K562 (cell line): ENCODE measurements around the gene SEC22C. TPM values are rescaled to one million over a fixed set of nuclear protein-coding genes. Genes with fewer than 3 reads are reported as not detected.
A peak's percentile ranks its signal among the peaks of the same experiment; 100 is the strongest.

Source experiments
- ADNP ChIP-seq: fragments of 200-800 bp; sonication (Bioruptor generic); IDR thresholded peaks from 2 replicates; pipeline ENCODE4 v1.6.1; 2016; ENCODE audit warnings: missing genetic modification characterization, missing compliant biosample characterization
- CC2D1A ChIP-seq: fragments of 450-650 bp; IDR thresholded peaks from 2 replicates; pipeline ENCODE4 v1.6.1; 2017; ENCODE audit warnings: mild to moderate bottlenecking
- CCAR2 ChIP-seq: fragments of 200-400 bp; formaldehyde crosslinking; IDR thresholded peaks from 2 replicates; pipeline ENCODE4 v1.6.1; 2017; ENCODE audit warnings: mild to moderate bottlenecking, low read depth, low read length
- DACH1 ChIP-seq: fragments of 450-650 bp; IDR thresholded peaks from 2 replicates; pipeline ENCODE4 v1.6.1; 2018; ENCODE audit not compliant: partially characterized antibody
- EP400 ChIP-seq: fragments of 450-650 bp; IDR thresholded peaks from 2 replicates; pipeline ENCODE4 v1.6.1; 2017; ENCODE audit warnings: antibody characterized with exemption, mild to moderate bottlenecking, moderate library complexity
- ETV6 ChIP-seq, 3 experiments: fragments of 150-350 bp in 1 of 3; sonication (generic) in 1 of 3; formaldehyde crosslinking in 1 of 3; IDR thresholded peaks; 2 replicates each; pipeline versions ENCODE4 v1.6.1 to v1.8.0; 2014 to 2022; ENCODE audit warnings: borderline replicate concordance in 2 of 3, low read depth in 2 of 3, antibody characterized with exemption in 1 of 3, low read length in 1 of 3, mild to moderate bottlenecking in 1 of 3, missing genetic modification reagents in 1 of 3
- FOXJ2 ChIP-seq: fragments of 200-800 bp; sonication (Bioruptor generic); IDR thresholded peaks from 2 replicates; pipeline ENCODE4 v1.6.1; 2016; ENCODE audit warnings: missing genetic modification characterization, missing compliant biosample characterization
- HEY1 ChIP-seq: fragments of 250-450 bp; sonication (Bioruptor Pico); IDR thresholded peaks from 2 replicates; pipeline ENCODE4 v1.5.0; 2020; ENCODE audit warnings: mild to moderate bottlenecking, moderate library complexity, borderline replicate concordance
- HLTF ChIP-seq: fragments of 450-650 bp; IDR thresholded peaks from 2 replicates; pipeline ENCODE4 v1.6.1; 2016
- KDM1A ChIP-seq, 2 experiments: fragments of 450-650 bp; IDR thresholded peaks; 2 replicates each; pipeline ENCODE4 v1.6.1; 2016; ENCODE audit warnings: mild to moderate bottlenecking in 2 of 2
- MAFG ChIP-seq: fragments of 450-650 bp; conservative IDR thresholded peaks from 2 replicates; pipeline ENCODE4 v1.6.1; 2016; ENCODE audit warnings: missing genetic modification characterization, missing compliant biosample characterization
- MLX ChIP-seq, 2 experiments: fragments of 450-650 bp in 1 of 2; sonication (generic) in 1 of 2; formaldehyde crosslinking; conservative IDR thresholded peaks; 2 replicates each; pipeline versions ENCODE4 v1.4.0 to v1.8.1; 2020 to 2022; ENCODE audit warnings: mild to moderate bottlenecking in 1 of 2, missing genetic modification reagents in 1 of 2
- MYC ChIP-seq, 2 experiments: fragments of 250-450 bp in 1 of 2; sonication (Bioruptor Pico) in 1 of 2; IDR thresholded peaks; 2 replicates each; pipeline versions ENCODE4 v1.5.1 to v1.6.1; 2012 to 2021; ENCODE audit warnings: low read depth in 2 of 2, borderline replicate concordance in 1 of 2, improper control_type of control experiment in 1 of 2, low read length in 1 of 2, mild to moderate bottlenecking in 1 of 2, moderate library complexity in 1 of 2
- NRF1 ChIP-seq, 2 experiments: fragments of 450-650 bp; IDR thresholded peaks in 1 of 2; conservative IDR thresholded peaks in 1 of 2; 2 replicates each; pipeline ENCODE4 v1.6.1; 2014; ENCODE audit warnings: mild to moderate bottlenecking in 2 of 2
- PHF20 ChIP-seq: fragments of 450-650 bp; IDR thresholded peaks from 2 replicates; pipeline ENCODE4 v1.6.1; 2018; ENCODE audit not compliant: partially characterized antibody
- RBM25 ChIP-seq: fragments of 200-400 bp; formaldehyde crosslinking; IDR thresholded peaks from 2 replicates; pipeline ENCODE4 v1.6.1; 2018; ENCODE audit warnings: low read length, low read depth, moderate library complexity; ENCODE audit not compliant: severe bottlenecking
- SP1 ChIP-seq: sonication (generic); formaldehyde crosslinking; IDR thresholded peaks from 2 replicates; pipeline ENCODE4 v1.8.1; 2022; ENCODE audit warnings: mild to moderate bottlenecking, missing genetic modification reagents
- TCF15 ChIP-seq: fragments of 250-450 bp; sonication (Bioruptor Pico); IDR thresholded peaks from 2 replicates; pipeline ENCODE4 v1.8.0; 2022; ENCODE audit warnings: moderate library complexity, mild to moderate bottlenecking, inconsistent platforms
- ZC3H11A ChIP-seq: IDR thresholded peaks from 2 replicates; pipeline ENCODE4 v1.6.1; 2012; ENCODE audit warnings: low read depth, low read length, improper control_type of control experiment
- ZEB2 ChIP-seq: fragments of 450-650 bp; IDR thresholded peaks from 2 replicates; pipeline ENCODE4 v1.6.1; 2016
- ZFP30 ChIP-seq: fragments of 250-450 bp; sonication (Bioruptor Pico); IDR thresholded peaks from 2 replicates; pipeline ENCODE4 v1.8.0; 2022; ENCODE audit warnings: moderate library complexity, mild to moderate bottlenecking, inconsistent platforms, borderline replicate concordance
- ZNF316 ChIP-seq: fragments of 450-650 bp; IDR thresholded peaks from 2 replicates; pipeline ENCODE4 v1.6.1; 2016
- polyA plus RNA-seq, 8 experiments: library from polyadenylated mRNA; depleted of rRNA in 4 of 8; stranded (reverse) in 5 of 8; unstranded in 3 of 8; fragments of >200 nt; fragmentation: Nextera tagmentation in 2 of 8; fragmentation: Illumina TruSeq in 1 of 8; extraction: Ambion mirVana in 2 of 8; extraction: Trizol in 1 of 8; gene quantifications; 2 replicates each; pipeline versions ENCODE4 v1.2.1 to v1.2.3, GENCODE V29; 2011 to 2014; ENCODE audit warnings: inconsistent platforms in 1 of 8, missing spikeins in 1 of 8
- total RNA-seq, 7 experiments: library from RNA; depleted of rRNA in 6 of 7; stranded (reverse); fragments of >200 nt in 6 of 7; fragmentation: Illumina TruSeq in 2 of 7; extraction: Trizol in 2 of 7; gene quantifications; 2 replicates each; pipeline versions ENCODE4 v1.2.1 to v1.2.3, GENCODE V29; 2011 to 2021; ENCODE audit warnings: low replicate concordance in 1 of 7
- TF ChIP-seq, protein P1 (sequence below): fragments of 250-450 bp; sonication (Bioruptor Pico); IDR thresholded peaks from 2 replicates; pipeline ENCODE4 v1.4.0; 2020; ENCODE audit warnings: borderline replicate concordance

Gene SEC22C
- total and polyA plus RNA-seq, 9 of the 15 experiments (the other 6 are each of a cell fraction or from before 2014, with no cell fraction given), result 35.6 to 68.4 (median 50.7) TPM

- TF ChIP-seq MLX (CRISPR knock-in tag; conservative IDR thresholded peaks at IDR 0.05) (no peak), PHF20 (no peak), ETV6 (IDR thresholded peaks at IDR 0.05; ENCODE audit: borderline replicate concordance in 1 of 2, low read depth in 2 of 2, low read length in 1 of 2) (no peak), ETV6 (CRISPR knock-in tag; IDR thresholded peaks at IDR 0.05; ENCODE audit: borderline replicate concordance) (no peak), HEY1 (no peak), CC2D1A (no peak), ZC3H11A (no peak), FOXJ2 (tag) (no peak), ZNF316 (no peak), MAFG (no peak), KDM1A (IDR thresholded peaks at IDR 0.05) (no peak), ADNP (no peak), SP1 (CRISPR knock-in tag) (0 out of 2 replicates have a peak, but pooled peaks have one; percentile 50), TCF15 (CRISPR knock-in tag) (no peak), MYC (IDR thresholded peaks at IDR 0.05; ENCODE audit: low read depth, low read length) (no peak), MYC (CRISPR knock-in tag; IDR thresholded peaks at IDR 0.05; ENCODE audit: borderline replicate concordance, low read depth) (no peak), ZFP30 (CRISPR knock-in tag) (no peak), ZEB2 (no peak), NRF1 (conservative IDR thresholded peaks at IDR 0.05 in 1 of 2, IDR thresholded peaks at IDR 0.05 in 1 of 2) (peak; percentile 70), EP400 (no peak), CCAR2 (no peak), RBM25 (peak; percentile 98), DACH1 (no peak), HLTF (no peak)
- TF ChIP-seq, protein P1, sequence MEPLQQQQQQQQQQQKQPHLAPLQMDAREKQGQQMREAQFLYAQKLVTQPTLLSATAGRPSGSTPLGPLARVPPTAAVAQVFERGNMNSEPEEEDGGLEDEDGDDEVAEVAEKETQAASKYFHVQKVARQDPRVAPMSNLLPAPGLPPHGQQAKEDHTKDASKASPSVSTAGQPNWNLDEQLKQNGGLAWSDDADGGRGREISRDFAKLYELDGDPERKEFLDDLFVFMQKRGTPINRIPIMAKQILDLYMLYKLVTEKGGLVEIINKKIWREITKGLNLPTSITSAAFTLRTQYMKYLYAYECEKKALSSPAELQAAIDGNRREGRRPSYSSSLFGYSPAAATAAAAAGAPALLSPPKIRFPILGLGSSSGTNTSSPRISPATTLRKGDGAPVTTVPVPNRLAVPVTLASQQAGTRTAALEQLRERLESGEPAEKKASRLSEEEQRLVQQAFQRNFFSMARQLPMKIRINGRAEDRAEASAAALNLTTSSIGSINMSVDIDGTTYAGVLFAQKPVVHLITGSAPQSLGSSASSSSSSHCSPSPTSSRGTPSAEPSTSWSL (CRISPR knock-in tag), result no peak
These were observed 79.1 kb downstream of the SEC22C start, which contains the start of gene VIPR1 (continued) for GRCh38 chr3:42502429-42503250.
